ENCODE data around the gene EVA1B. TPM values are rescaled to one million over a fixed set of nuclear protein-coding genes. Genes with fewer than 3 reads are reported as not detected.

Gene EVA1B
- total and polyA plus RNA-seq, 8 donors, result 8.3 to 67.2 (median 29.8) TPM; not detected in 1

DNA sequence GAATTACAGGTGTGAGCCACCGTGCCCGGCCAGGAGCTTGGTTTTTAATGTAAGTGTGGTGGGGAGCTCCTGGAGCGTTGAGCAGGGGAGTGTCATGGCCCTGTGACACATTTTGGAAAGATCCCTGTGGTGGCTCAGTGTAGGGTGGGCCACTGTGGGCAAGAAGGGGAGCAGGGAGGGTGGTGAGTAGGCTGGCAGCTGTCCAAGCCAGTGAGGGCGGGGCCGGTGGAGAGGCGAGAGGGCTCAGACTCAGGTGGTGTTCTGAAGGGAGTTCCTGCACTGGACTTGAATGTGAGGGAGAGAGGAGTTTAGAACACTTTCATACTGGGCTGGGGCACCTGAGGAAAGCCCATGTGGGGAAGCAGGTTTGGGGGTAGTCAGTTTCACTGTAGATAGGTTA, 3.1 kb upstream of the EVA1B start:
- intact Hi-C loops (cut with DNase I; ENCODE audit: low total_unique reads), result no loop called here
- Histone ChIP-seq H3K27me3 (peaks cover 0 to 13% (median 7%) of the 10 kb centered on the region in 3 donors), H3K27ac (no peak overlapping the region), H3K4me1 (peaks cover 23 to 37% (median 34%) of the 10 kb centered on the region in 4 donors), H3K9me3 (no peaks in the 10 kb centered on the region), H3K4me3 (no peak overlapping the region), H3K36me3 (no peaks in the 10 kb centered on the region)
- 42 to 58% (median 46%) methylated on average over 6 of the region's 6 CpGs for WGBS, 5 donors
- no peak for TF ChIP-seq POLR2A (IDR thresholded peaks at IDR 0.05)
- TF ChIP-seq POLR2AphosphoS5 (IDR thresholded peaks at IDR 0.05), result no peak
- no peak for TF ChIP-seq EP300 (IDR thresholded peaks at IDR 0.05)
- TF ChIP-seq, protein P1, sequence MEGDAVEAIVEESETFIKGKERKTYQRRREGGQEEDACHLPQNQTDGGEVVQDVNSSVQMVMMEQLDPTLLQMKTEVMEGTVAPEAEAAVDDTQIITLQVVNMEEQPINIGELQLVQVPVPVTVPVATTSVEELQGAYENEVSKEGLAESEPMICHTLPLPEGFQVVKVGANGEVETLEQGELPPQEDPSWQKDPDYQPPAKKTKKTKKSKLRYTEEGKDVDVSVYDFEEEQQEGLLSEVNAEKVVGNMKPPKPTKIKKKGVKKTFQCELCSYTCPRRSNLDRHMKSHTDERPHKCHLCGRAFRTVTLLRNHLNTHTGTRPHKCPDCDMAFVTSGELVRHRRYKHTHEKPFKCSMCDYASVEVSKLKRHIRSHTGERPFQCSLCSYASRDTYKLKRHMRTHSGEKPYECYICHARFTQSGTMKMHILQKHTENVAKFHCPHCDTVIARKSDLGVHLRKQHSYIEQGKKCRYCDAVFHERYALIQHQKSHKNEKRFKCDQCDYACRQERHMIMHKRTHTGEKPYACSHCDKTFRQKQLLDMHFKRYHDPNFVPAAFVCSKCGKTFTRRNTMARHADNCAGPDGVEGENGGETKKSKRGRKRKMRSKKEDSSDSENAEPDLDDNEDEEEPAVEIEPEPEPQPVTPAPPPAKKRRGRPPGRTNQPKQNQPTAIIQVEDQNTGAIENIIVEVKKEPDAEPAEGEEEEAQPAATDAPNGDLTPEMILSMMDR (IDR thresholded peaks at IDR 0.05), result no peak
- DNase-seq, result peak in 1 of 2 donors; percentile 68

DNA sequence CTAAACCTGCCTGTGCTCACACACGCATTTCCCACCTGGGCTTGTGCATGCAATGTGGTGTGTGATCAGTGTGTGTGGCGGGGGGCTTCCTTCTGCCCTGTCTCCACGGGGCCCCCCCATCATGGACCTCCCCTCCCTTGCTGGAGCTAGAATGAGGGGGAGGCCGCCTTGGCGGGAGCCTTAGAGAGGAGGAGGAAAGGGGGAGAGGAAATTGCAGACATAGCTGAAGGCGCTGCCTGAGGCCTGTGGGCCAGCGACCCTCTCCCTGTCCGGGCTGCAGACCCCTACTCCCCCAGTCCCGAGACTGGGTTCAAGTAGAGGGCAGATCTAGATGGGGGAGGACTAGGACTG, 883 bp upstream of the EVA1B start:
- Histone ChIP-seq H3K36me3 (no peaks in the 10 kb centered on the region), H3K4me1 (peaks cover 34 to 50% (median 45%) of the 10 kb centered on the region in 4 donors), H3K9me3 (no peaks in the 10 kb centered on the region), H3K27me3 (peaks cover 0 to 18% (median 7%) of the 10 kb centered on the region in 3 donors), H3K27ac (peak overlapping the region in 4 of 5 donors; percentile 80 to 93 (median 90)), H3K4me3 (peak overlapping the region; percentile 72 to 85 (median 73))
- TF ChIP-seq POLR2AphosphoS5 (IDR thresholded peaks at IDR 0.05) (no peak), POLR2A (IDR thresholded peaks at IDR 0.05) (no peak)
- DNase-seq, result no peak
- 17 to 52% (median 30%) methylated on average over 4 to 9 of the region's 9 CpGs for WGBS, 5 donors
- intact Hi-C loops (cut with DNase I; ENCODE audit: low total_unique reads), result no loop called here

DNA sequence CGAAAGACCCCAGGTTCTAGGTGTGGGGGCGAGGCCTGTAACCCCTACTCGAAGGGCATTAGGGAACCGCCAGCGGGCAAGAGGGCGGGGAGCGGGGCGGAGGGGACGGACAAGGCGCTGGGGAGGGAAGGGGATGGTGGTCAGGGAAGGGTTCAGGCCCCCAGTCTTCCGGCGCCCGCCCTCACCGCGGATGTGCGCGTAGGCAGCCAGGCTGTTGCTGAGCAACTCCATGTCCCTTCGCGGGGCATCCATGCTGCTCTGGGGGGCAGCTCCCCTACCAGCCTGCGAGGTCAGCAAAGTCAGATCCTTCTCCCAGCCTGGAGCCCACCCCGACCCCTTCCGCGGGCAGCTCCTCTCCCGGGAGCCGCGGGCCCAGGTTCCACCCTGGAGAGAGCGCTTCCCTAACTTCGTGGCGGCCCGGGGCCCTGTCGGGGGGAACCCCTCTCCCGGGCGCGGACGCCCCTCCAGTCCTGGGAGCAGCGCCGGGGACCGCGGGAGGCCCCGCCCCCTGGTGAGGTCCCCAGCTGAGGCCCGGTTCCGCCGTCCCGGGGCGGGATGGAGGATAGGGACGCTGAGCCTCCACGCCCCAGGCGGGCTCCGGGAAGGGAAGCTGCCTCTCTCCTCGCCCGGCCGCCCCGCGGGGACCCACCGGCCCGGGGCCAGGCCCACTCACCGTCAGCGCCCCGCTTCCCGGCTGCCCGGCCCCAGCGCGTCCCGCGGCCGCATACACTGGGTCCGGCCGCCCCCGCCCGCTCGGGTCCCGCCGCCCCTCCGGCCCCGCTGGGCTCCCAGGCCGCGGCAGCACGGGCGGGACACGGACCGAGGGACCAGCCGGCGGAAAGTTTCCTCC, 434 bp downstream of the EVA1B start:
- H3K36me3 ChIP-seq, result no peaks in the 10 kb centered on the region
- peak; percentile 34 to 83 for DNase-seq
- H3K9me3 ChIP-seq, result no peaks in the 10 kb centered on the region
- H3K4me1 ChIP-seq, result peaks cover 34 to 42% (median 39%) of the 10 kb centered on the region in 4 donors
- TF ChIP-seq POLR2A (IDR thresholded peaks at IDR 0.05), result no peak
- no peak for TF ChIP-seq POLR2AphosphoS5 (IDR thresholded peaks at IDR 0.05)
- intact Hi-C loops (cut with DNase I; ENCODE audit: low total_unique reads), result no loop called here
- H3K27me3 ChIP-seq, result peaks cover 0 to 18% (median 7%) of the 10 kb centered on the region in 3 donors
- 5 to 38% (median 6%) methylated on average over 17 to 81 of the region's 83 CpGs for WGBS, 5 donors
- peak overlapping the region; percentile 80 to 93 (median 88) for H3K27ac ChIP-seq
- H3K4me3 ChIP-seq, result peak overlapping the region; percentile 72 to 85 (median 73)

DNA sequence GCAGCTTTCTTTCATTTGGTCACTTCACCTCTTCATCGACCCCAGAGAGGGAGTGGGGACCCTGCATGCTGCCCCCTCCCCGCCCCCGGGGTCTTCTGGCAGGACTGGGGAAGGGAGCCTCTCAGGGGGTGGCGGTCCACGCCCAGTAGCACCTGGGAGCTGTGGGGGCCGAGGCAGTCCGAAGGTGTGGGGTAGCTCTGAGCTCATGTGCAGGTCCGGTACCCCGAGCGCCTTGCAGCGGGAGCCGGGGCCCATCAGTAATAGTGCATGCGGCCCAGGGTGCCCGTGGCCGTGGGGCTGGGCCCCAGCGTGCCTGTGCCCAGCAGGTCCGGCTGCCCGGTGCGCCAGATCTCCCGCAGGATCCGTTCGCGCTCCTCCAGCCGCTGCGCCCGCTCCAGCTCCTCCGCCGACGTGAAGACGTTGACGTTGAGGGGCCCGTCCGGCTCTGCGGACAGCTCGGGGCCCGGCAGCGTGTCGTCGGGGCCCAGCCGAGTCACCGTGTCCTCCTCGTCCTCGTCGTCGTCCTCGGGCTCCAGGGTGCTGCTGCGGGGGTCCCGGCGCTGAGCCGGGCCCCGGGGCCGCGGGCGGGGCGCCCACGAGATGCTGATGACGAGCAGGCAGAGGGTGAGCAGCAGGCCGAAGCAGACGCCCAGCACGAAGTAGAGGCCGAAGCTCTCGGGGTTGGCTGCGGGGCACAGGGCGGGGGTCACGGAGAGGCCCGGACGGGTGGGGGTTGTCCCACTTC, 1.2 kb downstream of the EVA1B start:
- H3K4me3 ChIP-seq, result peak overlapping the region; percentile 72 to 85 (median 73)
- H3K27me3 ChIP-seq, result peaks cover 0 to 18% (median 7%) of the 10 kb centered on the region in 3 donors
- WGBS, 5 donors, result 42 to 66% (median 55%) methylated on average over 7 to 67 of the region's 67 CpGs
- H3K4me1 ChIP-seq, result peaks cover 34 to 42% (median 39%) of the 10 kb centered on the region in 4 donors
- DNase-seq, result peak in 1 of 2 donors; percentile 49
- intact Hi-C loops (cut with DNase I; ENCODE audit: low total_unique reads), result no loop called here
- H3K9me3 ChIP-seq, result no peaks in the 10 kb centered on the region
- no peaks in the 10 kb centered on the region for H3K36me3 ChIP-seq
- TF ChIP-seq EP300 (IDR thresholded peaks at IDR 0.05), result no peak
- TF ChIP-seq, protein P1 (IDR thresholded peaks at IDR 0.05), result no peak
- peak overlapping the region; percentile 57 to 93 (median 88) for H3K27ac ChIP-seq

Data from stomach (tissue), 9 donors.